ENCODE results near the gene EGLN1.

EGLN1 gene

DNA sequence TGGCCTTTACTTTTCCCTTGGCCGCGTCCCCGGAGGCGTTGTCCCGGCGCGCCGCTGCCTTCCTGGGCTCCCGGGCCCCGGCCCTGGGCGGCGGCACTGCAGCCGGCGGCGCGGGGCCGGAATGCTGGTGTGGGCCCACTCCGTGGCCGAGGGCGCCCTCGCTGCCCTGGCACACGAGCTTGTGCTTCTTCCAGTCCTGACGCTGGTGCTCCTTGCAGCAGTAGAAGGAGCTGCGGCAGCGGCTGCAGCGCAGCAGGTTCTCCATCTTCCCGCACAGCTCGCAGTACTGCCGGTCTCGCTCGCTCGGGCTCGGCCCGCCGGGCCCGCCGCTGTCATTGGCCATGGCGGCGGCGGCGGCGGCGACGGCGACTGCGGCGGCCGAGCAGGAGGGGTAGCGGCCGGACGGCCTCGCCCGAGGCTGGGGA lies 529 bp downstream of the EGLN1 start:
- no CpG with 5 or more reads among the region's 53 CpGs for WGBS (ENCODE audit: extremely low coverage, insufficient coverage, low lambda C conversion rate)

DNA sequence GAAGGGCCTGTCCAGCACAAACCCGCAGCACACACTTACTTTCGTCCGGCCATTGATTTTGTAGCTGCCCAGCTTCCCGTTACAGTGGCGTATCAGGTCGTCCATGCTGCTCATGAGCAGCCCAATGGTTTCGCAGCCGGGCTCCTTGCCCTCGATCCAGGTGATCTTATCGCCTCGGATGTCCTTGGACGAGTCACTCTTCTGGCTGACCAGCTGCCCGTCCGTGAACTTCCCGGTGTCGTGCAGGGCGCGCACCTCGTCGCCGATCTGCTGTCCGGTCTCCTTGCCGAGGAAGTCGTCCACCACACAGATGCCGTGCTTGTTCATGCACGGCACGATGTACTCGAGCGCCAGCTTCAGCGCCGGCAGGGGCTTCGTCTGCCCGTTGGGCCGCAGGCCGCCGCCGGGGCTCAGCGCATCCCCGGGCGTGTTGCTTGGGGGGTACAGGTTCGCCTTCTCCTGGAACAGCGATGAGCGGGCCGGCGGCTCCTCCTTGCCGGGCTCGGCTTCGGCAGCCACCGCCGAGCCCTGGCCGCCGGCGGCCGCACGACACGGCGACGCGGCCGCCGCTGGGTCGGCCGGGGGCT lies 1.0 kb downstream of the EGLN1 start:
- WGBS (ENCODE audit: extremely low coverage, insufficient coverage, low lambda C conversion rate) = no CpG with 5 or more reads among the region's 63 CpGs
- Histone ChIP-seq H3K4ac (ENCODE audit: low read depth, low read length) (no peak overlapping the region), H3K4me1 (ENCODE audit: control insufficient read depth, low read depth, low read length) (no peaks in the 10 kb centered on the region), H3K27ac (ENCODE audit: low read depth, low read length) (no peak overlapping the region), H3K23ac (ENCODE audit: low read length) (no peak overlapping the region), H4K8ac (ENCODE audit: low read depth, low read length) (no peak overlapping the region), H3K56ac (ENCODE audit: low read length) (peak overlapping the region; percentile 91), H3K4me3 (ENCODE audit: low read length) (peak overlapping the region; percentile 14), H2AK5ac (ENCODE audit: low read length) (no peak overlapping the region), H3K18ac (ENCODE audit: low read length) (peak overlapping the region; percentile 29), H2BK15ac (replicated peaks; ENCODE audit: low read depth) (no peak overlapping the region), H4K5ac (ENCODE audit: low read length) (no peak overlapping the region), H3K27me3 (ENCODE audit: insufficient read depth, low read length, poor library complexity) (peaks cover 15% of the 10 kb centered on the region), H3K79me2 (ENCODE audit: control insufficient read depth, insufficient read depth, low read length) (no peaks in the 10 kb centered on the region), H3K4me2 (ENCODE audit: low read length) (peak overlapping the region; percentile 34), H2BK120ac (ENCODE audit: low read depth, low read length) (no peak overlapping the region), H3K79me1 (ENCODE audit: low read length) (no peaks in the 10 kb centered on the region), H2BK5ac (ENCODE audit: low read length) (no peak overlapping the region), H3K36me3 (ENCODE audit: control insufficient read depth, insufficient read depth, low read length) (no peaks in the 10 kb centered on the region), H3K9ac (ENCODE audit: low read length) (peak overlapping the region; percentile 55)
- DNase-seq = peak; percentile 68

More for the DNA sequence above, 529 bp downstream of the EGLN1 start:
- H2AK5ac ChIP-seq (ENCODE audit: low read length) = no peak overlapping the region
- peak overlapping the region; percentile 36 for H3K4me2 ChIP-seq (ENCODE audit: low read length)
- H3K18ac ChIP-seq (ENCODE audit: low read length) = peak overlapping the region; percentile 42
- no peak overlapping the region for H2BK15ac ChIP-seq (replicated peaks; ENCODE audit: low read depth)
- no peaks in the 10 kb centered on the region for H3K4me1 ChIP-seq (ENCODE audit: control insufficient read depth, low read depth, low read length)
- peak overlapping the region; percentile 91 for H3K56ac ChIP-seq (ENCODE audit: low read length)
- H3K27ac ChIP-seq (ENCODE audit: low read depth, low read length) = peak overlapping the region; percentile 80
- H3K4me3 ChIP-seq (ENCODE audit: low read length) = peak overlapping the region; percentile 41
- H3K36me3 ChIP-seq (ENCODE audit: control insufficient read depth, insufficient read depth, low read length) = no peaks in the 10 kb centered on the region
- peak overlapping the region; percentile 55 for H3K9ac ChIP-seq (ENCODE audit: low read length)
- no peaks in the 10 kb centered on the region for H3K79me1 ChIP-seq (ENCODE audit: low read length)
- H2BK120ac ChIP-seq (ENCODE audit: low read depth, low read length) = no peak overlapping the region
- H3K79me2 ChIP-seq (ENCODE audit: control insufficient read depth, insufficient read depth, low read length) = no peaks in the 10 kb centered on the region
- H3K23ac ChIP-seq (ENCODE audit: low read length) = no peak overlapping the region
- no peak overlapping the region for H3K4ac ChIP-seq (ENCODE audit: low read depth, low read length)
- no peak overlapping the region for H2BK5ac ChIP-seq (ENCODE audit: low read length)
- peaks cover 15% of the 10 kb centered on the region for H3K27me3 ChIP-seq (ENCODE audit: insufficient read depth, low read length, poor library complexity)
- no peak for DNase-seq
- H4K8ac ChIP-seq (ENCODE audit: low read depth, low read length) = no peak overlapping the region
- H4K5ac ChIP-seq (ENCODE audit: low read length) = no peak overlapping the region

DNA sequence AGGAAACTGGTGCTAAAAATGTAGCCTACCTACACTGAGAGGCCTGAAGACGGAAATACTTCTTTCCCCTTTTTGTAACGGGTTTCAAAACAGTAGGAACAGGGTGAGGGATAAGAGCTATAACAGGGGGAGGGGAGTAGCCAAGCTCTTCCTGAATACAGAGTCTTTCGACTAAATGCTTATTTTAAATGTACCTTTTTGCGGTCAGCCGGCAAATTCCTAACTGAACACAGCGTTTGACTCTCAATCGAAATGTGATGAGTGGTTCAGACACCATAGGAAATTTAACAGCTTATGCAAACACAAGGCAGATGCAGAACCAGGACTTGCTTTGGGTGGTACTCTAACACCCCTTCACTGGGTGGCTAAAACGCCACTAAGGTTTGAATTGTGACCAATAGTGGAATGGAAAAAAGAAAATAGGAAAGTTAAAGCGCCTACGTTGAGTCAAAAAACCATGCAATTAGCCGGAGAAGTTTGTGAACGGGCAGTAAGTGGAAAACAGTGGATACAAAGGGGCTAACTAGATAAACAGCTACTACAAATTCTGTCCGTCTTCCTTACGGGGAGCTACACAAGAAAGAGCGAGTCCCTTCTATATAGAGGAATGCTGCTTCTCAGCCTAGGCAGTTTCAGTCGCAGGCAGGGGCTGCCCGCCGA lies 1.7 kb downstream of the EGLN1 start:
- peak overlapping the region; percentile 34 for H3K4me2 ChIP-seq (ENCODE audit: low read length)
- H3K27me3 ChIP-seq (ENCODE audit: insufficient read depth, low read length, poor library complexity) = peaks cover 15% of the 10 kb centered on the region
- H3K9ac ChIP-seq (ENCODE audit: low read length) = peak overlapping the region; percentile 55
- no peaks in the 10 kb centered on the region for H3K79me1 ChIP-seq (ENCODE audit: low read length)
- H4K5ac ChIP-seq (ENCODE audit: low read length) = no peak overlapping the region
- no peak overlapping the region for H2AK5ac ChIP-seq (ENCODE audit: low read length)
- no peak overlapping the region for H3K4ac ChIP-seq (ENCODE audit: low read depth, low read length)
- H3K23ac ChIP-seq (ENCODE audit: low read length) = no peak overlapping the region
- peak overlapping the region; percentile 91 for H3K56ac ChIP-seq (ENCODE audit: low read length)
- no peak overlapping the region for H3K18ac ChIP-seq (ENCODE audit: low read length)
- no peak overlapping the region for H2BK120ac ChIP-seq (ENCODE audit: low read depth, low read length)
- WGBS (ENCODE audit: extremely low coverage, insufficient coverage, low lambda C conversion rate) = no CpG with 5 or more reads among the region's 18 CpGs
- H3K4me1 ChIP-seq (ENCODE audit: control insufficient read depth, low read depth, low read length) = no peaks in the 10 kb centered on the region
- peak overlapping the region; percentile 14 for H3K4me3 ChIP-seq (ENCODE audit: low read length)
- H2BK5ac ChIP-seq (ENCODE audit: low read length) = no peak overlapping the region
- no peak overlapping the region for H3K27ac ChIP-seq (ENCODE audit: low read depth, low read length)
- H3K79me2 ChIP-seq (ENCODE audit: control insufficient read depth, insufficient read depth, low read length) = no peaks in the 10 kb centered on the region
- peak; percentile 25 for DNase-seq
- no peaks in the 10 kb centered on the region for H3K36me3 ChIP-seq (ENCODE audit: control insufficient read depth, insufficient read depth, low read length)
- H2BK15ac ChIP-seq (replicated peaks; ENCODE audit: low read depth) = no peak overlapping the region
- H4K8ac ChIP-seq (ENCODE audit: low read depth, low read length) = no peak overlapping the region

GRCh38 chr1:231419738-231420298 lies 2.3 kb downstream of the EGLN1 start:
- Histone ChIP-seq H3K27ac (ENCODE audit: low read depth, low read length) (no peak overlapping the region), H3K79me1 (ENCODE audit: low read length) (no peaks in the 10 kb centered on the region), H3K27me3 (ENCODE audit: insufficient read depth, low read length, poor library complexity) (peaks cover 15% of the 10 kb centered on the region), H3K23ac (ENCODE audit: low read length) (no peak overlapping the region), H2BK15ac (replicated peaks; ENCODE audit: low read depth) (no peak overlapping the region), H3K9ac (ENCODE audit: low read length) (no peak overlapping the region), H2BK120ac (ENCODE audit: low read depth, low read length) (no peak overlapping the region), H3K18ac (ENCODE audit: low read length) (no peak overlapping the region), H3K79me2 (ENCODE audit: control insufficient read depth, insufficient read depth, low read length) (no peaks in the 10 kb centered on the region), H3K36me3 (ENCODE audit: control insufficient read depth, insufficient read depth, low read length) (no peaks in the 10 kb centered on the region), H3K56ac (ENCODE audit: low read length) (no peak overlapping the region), H4K5ac (ENCODE audit: low read length) (no peak overlapping the region), H3K4me3 (ENCODE audit: low read length) (no peak overlapping the region), H3K4me1 (ENCODE audit: control insufficient read depth, low read depth, low read length) (no peaks in the 10 kb centered on the region), H4K8ac (ENCODE audit: low read depth, low read length) (no peak overlapping the region), H3K4ac (ENCODE audit: low read depth, low read length) (no peak overlapping the region), H3K4me2 (ENCODE audit: low read length) (peak overlapping the region; percentile 34), H2BK5ac (ENCODE audit: low read length) (no peak overlapping the region), H2AK5ac (ENCODE audit: low read length) (no peak overlapping the region)
- WGBS (ENCODE audit: extremely low coverage, insufficient coverage, low lambda C conversion rate) = no CpG with 5 or more reads among the region's 8 CpGs
- no peak for DNase-seq

GRCh38 chr1:231419147-231419546 lies 2.9 kb downstream of the EGLN1 start:
- H2AK5ac ChIP-seq (ENCODE audit: low read length) = no peak overlapping the region
- H4K8ac ChIP-seq (ENCODE audit: low read depth, low read length) = no peak overlapping the region
- no peaks in the 10 kb centered on the region for H3K36me3 ChIP-seq (ENCODE audit: control insufficient read depth, insufficient read depth, low read length)
- H3K4me3 ChIP-seq (ENCODE audit: low read length) = no peak overlapping the region
- H3K27ac ChIP-seq (ENCODE audit: low read depth, low read length) = no peak overlapping the region
- no peak overlapping the region for H3K56ac ChIP-seq (ENCODE audit: low read length)
- H3K18ac ChIP-seq (ENCODE audit: low read length) = no peak overlapping the region
- H3K23ac ChIP-seq (ENCODE audit: low read length) = no peak overlapping the region
- peaks cover 15% of the 10 kb centered on the region for H3K27me3 ChIP-seq (ENCODE audit: insufficient read depth, low read length, poor library complexity)
- no peak for DNase-seq
- H4K5ac ChIP-seq (ENCODE audit: low read length) = no peak overlapping the region
- no peak overlapping the region for H2BK15ac ChIP-seq (replicated peaks; ENCODE audit: low read depth)
- no peaks in the 10 kb centered on the region for H3K79me2 ChIP-seq (ENCODE audit: control insufficient read depth, insufficient read depth, low read length)
- H3K79me1 ChIP-seq (ENCODE audit: low read length) = no peaks in the 10 kb centered on the region
- no peaks in the 10 kb centered on the region for H3K4me1 ChIP-seq (ENCODE audit: control insufficient read depth, low read depth, low read length)
- no CpG with 5 or more reads among the region's 1 CpG for WGBS (ENCODE audit: extremely low coverage, insufficient coverage, low lambda C conversion rate)
- no peak overlapping the region for H2BK120ac ChIP-seq (ENCODE audit: low read depth, low read length)
- H3K4ac ChIP-seq (ENCODE audit: low read depth, low read length) = no peak overlapping the region
- no peak overlapping the region for H3K4me2 ChIP-seq (ENCODE audit: low read length)
- H3K9ac ChIP-seq (ENCODE audit: low read length) = no peak overlapping the region
- H2BK5ac ChIP-seq (ENCODE audit: low read length) = no peak overlapping the region

Data from mesendoderm (in vitro differentiated cells).